ENCODE data around the gene MAP3K10. TPM values are rescaled to one million over a fixed set of nuclear protein-coding genes. Genes with fewer than 3 reads are reported as not detected.

MAP3K10 gene
- polyA plus RNA-seq, 1 of the 3 experiments (the other 2 are of a cell fraction), result 10.7 TPM

GRCh38 chr19:40143612-40144011, 47.6 kb upstream of the MAP3K10 start:
- 67% methylated on average over 5 of the region's 5 CpGs for WGBS (ENCODE audit: low lambda C conversion rate)
- CTCF ChIA-PET, result interaction anchor here (1.1 to 1.7 kb wide), 4 partner anchors 10 to 490 kb away, joined by 3 to 4 read pairs (median 3); partner anchors contain the start of gene ZNF780A
- DNase-seq, result no peak

GRCh38 chr19:40144151-40144550, 47.1 kb upstream of the MAP3K10 start:
- 48% methylated on average over 5 of the region's 5 CpGs for WGBS (ENCODE audit: low lambda C conversion rate)
- H3K4me1 ChIP-seq (ENCODE audit: control insufficient read depth in 1 of 2, insufficient read depth in 2 of 2, low read depth in 1 of 2, low read length in 1 of 2), result peaks cover 0 to 4% of the 10 kb centered on the region in 2 experiments; a peak in 1 of 4 replicates
- H4K20me1 ChIP-seq (ENCODE audit: insufficient read depth), result no peaks in the 10 kb centered on the region
- no peaks in the 10 kb centered on the region for H3K79me2 ChIP-seq (ENCODE audit: insufficient read depth)
- no peak overlapping the region for H3K4me3 ChIP-seq (ENCODE audit: low read depth in 2 of 2, low read length in 1 of 2)
- no peak overlapping the region for H3K4me2 ChIP-seq
- TF ChIP-seq FOXJ3 (CRISPR knock-in tag; IDR thresholded peaks at IDR 0.05) (no peak), RFX5 (IDR thresholded peaks at IDR 0.05; ENCODE audit: low read length) (no peak), FOXM1 (IDR thresholded peaks at IDR 0.05; ENCODE audit: low read depth) (no peak), CTCF (IDR thresholded peaks at IDR 0.05) (no peak), TEAD4 (IDR thresholded peaks at IDR 0.05; ENCODE audit: borderline replicate concordance, insufficient read depth) (no peak), POLR2AphosphoS5 (IDR thresholded peaks at IDR 0.05; ENCODE audit: low read depth, low read length) (no peak), RXRA (IDR thresholded peaks at IDR 0.05; ENCODE audit: borderline replicate concordance, low read depth) (no peak), USF2 (IDR thresholded peaks at IDR 0.05; ENCODE audit: borderline replicate concordance, low read depth, low read length) (no peak), CHD2 (IDR thresholded peaks at IDR 0.05; ENCODE audit: low read length, partially characterized antibody) (no peak), ELF1 (IDR thresholded peaks at IDR 0.05) (no peak), SMC3 (IDR thresholded peaks at IDR 0.05; ENCODE audit: low read depth, low read length) (no peak), NFIC (IDR thresholded peaks at IDR 0.05; ENCODE audit: borderline replicate concordance) (no peak)
- H3K9me3 ChIP-seq, result no peaks in the 10 kb centered on the region
- H3K9ac ChIP-seq, result no peak overlapping the region
- no peaks in the 10 kb centered on the region for H3K27me3 ChIP-seq (ENCODE audit: insufficient read depth)
- no peaks in the 10 kb centered on the region for H3F3A ChIP-seq (replicated peaks; ENCODE audit: insufficient read depth)
- no peak overlapping the region for H3K27ac ChIP-seq (ENCODE audit: low read depth in 2 of 2, low read length in 1 of 2)
- ChIA-PET CTCF (interaction anchor here (1.1 to 1.7 kb wide), 3 partner anchors 10 to 62 kb away, joined by 3 to 4 read pairs (median 3); partner anchors contain the start of gene ZNF780A), POLR2A (interaction anchor here (0.6 kb wide), 1 partner anchor 146 kb away, joined by 4 read pairs; no protein-coding TSS in a partner anchor)
- no peaks in the 10 kb centered on the region for H3K9me2 ChIP-seq
- no peak overlapping the region; the same call in 1 of the 2 replicates for H2AFZ ChIP-seq (ENCODE audit: low read depth)
- H3K36me3 ChIP-seq (replicated peaks in 1 of 2; ENCODE audit: control insufficient read depth in 1 of 2, insufficient read depth in 2 of 2, low read length in 1 of 2), result no peaks in the 10 kb centered on the region
- no peak for DNase-seq

More at GRCh38 chr19:40143612-40144011, 47.6 kb upstream of the MAP3K10 start:
- POLR2A ChIA-PET, result interaction anchor here (0.6 kb wide), 1 partner anchor 147 kb away, joined by 4 read pairs; no protein-coding TSS in a partner anchor
- no peaks in the 10 kb centered on the region for H3K79me2 ChIP-seq (ENCODE audit: insufficient read depth)
- no peak overlapping the region for H2AFZ ChIP-seq (ENCODE audit: low read depth)
- no peak overlapping the region for H3K4me3 ChIP-seq (ENCODE audit: low read depth in 2 of 2, low read length in 1 of 2)
- H3K9me2 ChIP-seq, result no peaks in the 10 kb centered on the region
- TF ChIP-seq EZH2phosphoT487 (IDR thresholded peaks at IDR 0.05; ENCODE audit: borderline replicate concordance, low read depth), result no peak
- TF ChIP-seq USF1 (IDR thresholded peaks at IDR 0.05; ENCODE audit: borderline replicate concordance, low read depth), result no peak
- TF ChIP-seq SMC3 (IDR thresholded peaks at IDR 0.05; ENCODE audit: low read depth, low read length), result no peak
- H3K9me3 ChIP-seq, result no peaks in the 10 kb centered on the region
- no peaks in the 10 kb centered on the region for H3K27me3 ChIP-seq (ENCODE audit: insufficient read depth)
- no peaks in the 10 kb centered on the region for H4K20me1 ChIP-seq (ENCODE audit: insufficient read depth)
- no peak overlapping the region for H3K9ac ChIP-seq
- no peak overlapping the region for H3K27ac ChIP-seq (ENCODE audit: low read depth in 2 of 2, low read length in 1 of 2)
- H3K36me3 ChIP-seq (replicated peaks in 1 of 2; ENCODE audit: control insufficient read depth in 1 of 2, insufficient read depth in 2 of 2, low read length in 1 of 2), result no peaks in the 10 kb centered on the region
- H3K4me2 ChIP-seq, result no peak overlapping the region
- no peaks in the 10 kb centered on the region for H3F3A ChIP-seq (replicated peaks; ENCODE audit: insufficient read depth)
- peaks cover 0 to 4% of the 10 kb centered on the region in 2 experiments; a peak in 1 of 4 replicates for H3K4me1 ChIP-seq (ENCODE audit: control insufficient read depth in 1 of 2, insufficient read depth in 2 of 2, low read depth in 1 of 2, low read length in 1 of 2)

All from SK-N-SH (cell line).